ENCODE results near the gene GFRA3.

Gene GFRA3

GRCh38 chr5:138246334-138246733, 28.1 kb downstream of the GFRA3 start:
- no peak for DNase-seq (ENCODE audit: low spot score)

- DNase-seq (ENCODE audit: low spot score), result peak; percentile 14
Measured at GRCh38 chr5:138245717-138246116, 28.7 kb downstream of the GFRA3 start.

- DNase-seq (ENCODE audit: low spot score), result peak; percentile 82
Measured at GRCh38 chr5:138243794-138244193, 30.6 kb downstream of the GFRA3 start.

GRCh38 chr5:138241688-138242571, 32.5 kb downstream of the GFRA3 start:
- DNase-seq (ENCODE audit: low spot score), result no peak

GRCh38 chr5:138240650-138241385, 33.6 kb downstream of the GFRA3 start:
- no peak for DNase-seq (ENCODE audit: low spot score)

GRCh38 chr5:138238034-138238433, 36.4 kb downstream of the GFRA3 start:
- DNase-seq (ENCODE audit: low spot score), result no peak

GRCh38 chr5:138234651-138235050, 39.8 kb downstream of the GFRA3 start:
- no peak for DNase-seq (ENCODE audit: low spot score)

GRCh38 chr5:138233280-138233679, 41.1 kb downstream of the GFRA3 start:
- no peak for DNase-seq (ENCODE audit: low spot score)

GRCh38 chr5:138230981-138231589, 43.3 kb downstream of the GFRA3 start:
- no peak for DNase-seq (ENCODE audit: low spot score)

- no peak for DNase-seq (ENCODE audit: low spot score)
Measured at GRCh38 chr5:138230261-138230660, 44.2 kb downstream of the GFRA3 start.

GRCh38 chr5:138229387-138229786, 45.0 kb downstream of the GFRA3 start:
- DNase-seq (ENCODE audit: low spot score), result no peak

- DNase-seq (ENCODE audit: low spot score), result no peak
Measured at GRCh38 chr5:138226910-138227309, 47.5 kb downstream of the GFRA3 start.

- DNase-seq (ENCODE audit: low spot score), result no peak
Measured at GRCh38 chr5:138224712-138225111, 49.7 kb downstream of the GFRA3 start.

- no peak for DNase-seq (ENCODE audit: low spot score)
Measured at GRCh38 chr5:138223532-138223931, 50.9 kb downstream of the GFRA3 start.

- DNase-seq (ENCODE audit: low spot score), result no peak
Measured at GRCh38 chr5:138216799-138217198, 57.6 kb downstream of the GFRA3 start.

- DNase-seq (ENCODE audit: low spot score), result peak; percentile 97
Measured at GRCh38 chr5:138213161-138214029, 61.0 kb downstream of the GFRA3 start, which contains the start of gene CDC23. Gene CDC23, minus strand, starts transcription at chr5:138213323. Its CDS starts 11 bp downstream, at chr5:138213312.

- no peak for DNase-seq (ENCODE audit: low spot score)
Measured at GRCh38 chr5:138212828-138213160, 61.6 kb downstream of the GFRA3 start.

- no peak for DNase-seq (ENCODE audit: low spot score)
Measured at GRCh38 chr5:138210985-138211384, 63.4 kb downstream of the GFRA3 start.

Data from COLO829 (cell line).